ENCODE data around the gene LPP. TPM values are rescaled to one million over a fixed set of nuclear protein-coding genes. Genes with fewer than 3 reads are reported as not detected.

LPP gene
- polyA plus RNA-seq, 1 donor (not counting 4 experiments of a cell fraction or from before 2014, with no cell fraction given): 16.0 TPM

GRCh38 chr3:188761964-188762363 is 608.0 kb downstream of the LPP start:
- FAIRE-seq: no peak
- dilution Hi-C loops (cut with MboI; ENCODE audit: extremely low pct_ligation_motif_present, low sequenced_read_pairs): no loop called here

GRCh38 chr3:188764609-188765008 is 610.7 kb downstream of the LPP start:
- Histone ChIP-seq H3K27ac (ENCODE audit: control insufficient read depth, insufficient read depth, low read length) (no peak overlapping the region), H3K4me3 (ENCODE audit: control insufficient read depth in 2 of 3, extremely low read depth in 1 of 3, insufficient read depth in 2 of 3, low read depth in 1 of 3, low read length in 3 of 3) (no peak overlapping the region), H3K36me3 (ENCODE audit: control insufficient read depth in 2 of 2, extremely low read depth in 1 of 2, insufficient read depth in 2 of 2, low read length in 2 of 2) (no peaks in the 10 kb centered on the region), H3K9me3 (ENCODE audit: control insufficient read depth, low read depth, low read length) (no peaks in the 10 kb centered on the region), H3K9me1 (ENCODE audit: control insufficient read depth, extremely low read depth, insufficient read depth, low read length) (peaks cover 2% of the 10 kb centered on the region), H3K4me1 (ENCODE audit: control insufficient read depth, extremely low read depth, insufficient read depth, low read length) (peaks cover 19% of the 10 kb centered on the region), H3K9ac (ENCODE audit: control insufficient read depth, extremely low read depth, insufficient read depth, low read length) (no peak overlapping the region), H3K79me2 (ENCODE audit: control insufficient read depth, insufficient read depth, low read length) (no peaks in the 10 kb centered on the region), H2AFZ (ENCODE audit: control insufficient read depth, low read length) (no peak overlapping the region), H4K20me1 (ENCODE audit: control insufficient read depth, extremely low read depth, insufficient read depth, low read length) (no peaks in the 10 kb centered on the region), H3K27me3 (ENCODE audit: control insufficient read depth, extremely low read depth, insufficient read depth, low read length) (no peaks in the 10 kb centered on the region), H3K4me2 (ENCODE audit: control insufficient read depth, extremely low read depth, insufficient read depth, low read depth, low read length) (no peak overlapping the region)
- TF ChIP-seq CTCF (optimal IDR thresholded peaks at IDR 0.05 in 1 of 3, IDR thresholded peaks at IDR 0.05 in 1 of 3, conservative IDR thresholded peaks at IDR 0.05 in 1 of 3; ENCODE audit: extremely low read depth in 1 of 3, insufficient read depth in 2 of 3, low read length in 3 of 3) (no peak), EZH2 (IDR thresholded peaks at IDR 0.05; ENCODE audit: low read length) (no peak)
- no peak for FAIRE-seq
- no peak for DNase-seq (ENCODE audit: low read depth, low spot score)
- dilution Hi-C loops (cut with MboI; ENCODE audit: extremely low pct_ligation_motif_present, low sequenced_read_pairs): no loop called here

More at GRCh38 chr3:188761964-188762363, 608.0 kb downstream of the LPP start:
- H3K4me3 ChIP-seq (ENCODE audit: control insufficient read depth in 2 of 3, extremely low read depth in 1 of 3, insufficient read depth in 2 of 3, low read depth in 1 of 3, low read length in 3 of 3): no peak overlapping the region
- H3K9me1 ChIP-seq (ENCODE audit: control insufficient read depth, extremely low read depth, insufficient read depth, low read length): peaks cover 2% of the 10 kb centered on the region
- no peaks in the 10 kb centered on the region for H3K9me3 ChIP-seq (ENCODE audit: control insufficient read depth, low read depth, low read length)
- peaks cover 22% of the 10 kb centered on the region for H3K4me1 ChIP-seq (ENCODE audit: control insufficient read depth, extremely low read depth, insufficient read depth, low read length)
- H3K27ac ChIP-seq (ENCODE audit: control insufficient read depth, insufficient read depth, low read length): no peak overlapping the region
- H3K4me2 ChIP-seq (ENCODE audit: control insufficient read depth, extremely low read depth, insufficient read depth, low read depth, low read length): no peak overlapping the region
- no peak overlapping the region for H3K9ac ChIP-seq (ENCODE audit: control insufficient read depth, extremely low read depth, insufficient read depth, low read length)
- H3K27me3 ChIP-seq (ENCODE audit: control insufficient read depth, extremely low read depth, insufficient read depth, low read length): no peaks in the 10 kb centered on the region
- no peak for TF ChIP-seq EZH2 (IDR thresholded peaks at IDR 0.05; ENCODE audit: low read length)
- no peaks in the 10 kb centered on the region for H4K20me1 ChIP-seq (ENCODE audit: control insufficient read depth, extremely low read depth, insufficient read depth, low read length)
- no peaks in the 10 kb centered on the region for H3K79me2 ChIP-seq (ENCODE audit: control insufficient read depth, insufficient read depth, low read length)
- no peaks in the 10 kb centered on the region for H3K36me3 ChIP-seq (ENCODE audit: control insufficient read depth in 2 of 2, extremely low read depth in 1 of 2, insufficient read depth in 2 of 2, low read length in 2 of 2)
- no peak for DNase-seq (ENCODE audit: low read depth, low spot score)
- no peak overlapping the region for H2AFZ ChIP-seq (ENCODE audit: control insufficient read depth, low read length)

GRCh38 chr3:188769831-188770230 is 615.9 kb downstream of the LPP start:
- no peaks in the 10 kb centered on the region for H3K36me3 ChIP-seq (ENCODE audit: control insufficient read depth in 2 of 2, extremely low read depth in 1 of 2, insufficient read depth in 2 of 2, low read length in 2 of 2)
- no peak overlapping the region for H3K4me2 ChIP-seq (ENCODE audit: control insufficient read depth, extremely low read depth, insufficient read depth, low read depth, low read length)
- no peak overlapping the region for H3K27ac ChIP-seq (ENCODE audit: control insufficient read depth, insufficient read depth, low read length)
- H3K9me3 ChIP-seq (ENCODE audit: control insufficient read depth, low read depth, low read length): no peaks in the 10 kb centered on the region
- H2AFZ ChIP-seq (ENCODE audit: control insufficient read depth, low read length): no peak overlapping the region
- no peak overlapping the region for H3K4me3 ChIP-seq (ENCODE audit: control insufficient read depth in 2 of 3, extremely low read depth in 1 of 3, insufficient read depth in 2 of 3, low read depth in 1 of 3, low read length in 3 of 3)
- H3K9me1 ChIP-seq (ENCODE audit: control insufficient read depth, extremely low read depth, insufficient read depth, low read length): no peaks in the 10 kb centered on the region
- dilution Hi-C loops (cut with MboI; ENCODE audit: extremely low pct_ligation_motif_present, low sequenced_read_pairs): no loop called here
- no peaks in the 10 kb centered on the region for H3K79me2 ChIP-seq (ENCODE audit: control insufficient read depth, insufficient read depth, low read length)
- no peaks in the 10 kb centered on the region for H3K27me3 ChIP-seq (ENCODE audit: control insufficient read depth, extremely low read depth, insufficient read depth, low read length)
- FAIRE-seq (no peak), DNase-seq (ENCODE audit: low read depth, low spot score) (no peak)
- no peaks in the 10 kb centered on the region for H3K4me1 ChIP-seq (ENCODE audit: control insufficient read depth, extremely low read depth, insufficient read depth, low read length)
- no peaks in the 10 kb centered on the region for H4K20me1 ChIP-seq (ENCODE audit: control insufficient read depth, extremely low read depth, insufficient read depth, low read length)
- no peak overlapping the region for H3K9ac ChIP-seq (ENCODE audit: control insufficient read depth, extremely low read depth, insufficient read depth, low read length)
- TF ChIP-seq EZH2 (IDR thresholded peaks at IDR 0.05; ENCODE audit: low read length) (no peak), CTCF (optimal IDR thresholded peaks at IDR 0.05 in 1 of 3, IDR thresholded peaks at IDR 0.05 in 1 of 3, conservative IDR thresholded peaks at IDR 0.05 in 1 of 3; ENCODE audit: extremely low read depth in 1 of 3, insufficient read depth in 2 of 3, low read length in 3 of 3) (no peak)

All from keratinocyte (primary cell).